GM20000 (cell line): Measurements from ENCODE around the gene CLRN3.

Experiments used
- DNase-seq: peaks from one replicate; pipeline ENCODE4 v3.0.0; 2012; ENCODE audit warnings: low spot score
- CTCF ChIP-seq: IDR thresholded peaks from 2 replicates; pipeline ENCODE4 v1.5.1; 2012; ENCODE audit warnings: mild to moderate bottlenecking, control low read depth; ENCODE audit errors: extremely low read depth, missing control alignments

Gene CLRN3

GRCh38 chr10:127894146-127894545 is 1.4 kb upstream of the CLRN3 start:
- no peak for TF ChIP-seq CTCF
- DNase-seq: no peak

GRCh38 chr10:127890832-127891334 is 1.9 kb downstream of the CLRN3 start:
- no peak for DNase-seq
- no peak for TF ChIP-seq CTCF

GRCh38 chr10:127890216-127890615 is 2.5 kb downstream of the CLRN3 start:
- DNase-seq: no peak
- TF ChIP-seq CTCF: no peak

- no peak for DNase-seq
Measured at GRCh38 chr10:127889605-127890195, 3.0 kb downstream of the CLRN3 start.

GRCh38 chr10:127888521-127889312 is 4.0 kb downstream of the CLRN3 start:
- no peak for DNase-seq
- no peak for TF ChIP-seq CTCF

More at GRCh38 chr10:127889605-127890195, 3.0 kb downstream of the CLRN3 start:
- no peak for TF ChIP-seq CTCF

GRCh38 chr10:127887541-127888415 is 5.0 kb downstream of the CLRN3 start:
- no peak for DNase-seq
- no peak for TF ChIP-seq CTCF
